A549 (cell line): ENCODE measurements around the gene KCNE5. TPM values are rescaled to one million over a fixed set of nuclear protein-coding genes. Genes with fewer than 3 reads are reported as not detected.
"Not testable (repeated sequence)": the region's sequence is repeated elsewhere in the genome, so short reads cannot be mapped to it uniquely, and the experiment has no call there.

Experiments
- ATAC-seq, 2 experiments: fragments of 200-7000 bp in 1 of 2; fragments of >200 bp in 1 of 2; cut with Nextera tagmentation in 1 of 2; cut with Tn5 transposase in 1 of 2; 3 replicates each; pipeline versions ENCODE4 v1.8.0 to v1.9.1; 2018 to 2020; ENCODE audit warnings: mild to moderate bottlenecking in 1 of 2, moderate library complexity in 1 of 2
- CTCF ChIA-PET: fragments of 300-600 bp; sonication (Branson Sonifier 250); formaldehyde crosslinking; extraction: SDS; loops from one replicate; lab custom pipeline; 2021; ENCODE audit warnings: antibody characterized with exemption, inconsistent platforms; lab: Yijun Ruan, JAX
- POLR2A ChIA-PET: fragments of 350-600 bp; formaldehyde crosslinking; extraction: SDS; loops from one replicate; lab custom pipeline; 2021; ENCODE audit warnings: antibody characterized with exemption, inconsistent platforms; lab: Yijun Ruan, JAX
- DNase-seq, 2 experiments: peaks; one replicate each; pipeline versions ENCODE4 v3.0.0 to v3.0.0-alpha.2; 2011 to 2016; ENCODE audit warnings: low read depth in 1 of 2, low spot score in 1 of 2
- FAIRE-seq: peaks from 2 replicates; lab custom pipeline; 2011; peaks lifted over from hg19 to GRCh38; lab: Jason Lieb, UNC
- H3K27ac ChIP-seq, 2 experiments: fragments of >200 bp; sonication (Bioruptor Twin); formaldehyde crosslinking; 3 replicates each; pipeline ENCODE4 v1.5.1; 2016 to 2017
- H3K4me1 ChIP-seq: fragments of >200 bp; sonication (Bioruptor Twin); formaldehyde crosslinking; 3 replicates; pipeline ENCODE4 v1.6.1; 2016
- H3K4me2 ChIP-seq: fragments of >200 bp; sonication (Bioruptor Twin); formaldehyde crosslinking; 3 replicates; pipeline ENCODE4 v1.6.1; 2016
- H3K4me3 ChIP-seq: fragments of >200 bp; sonication (Bioruptor Twin); formaldehyde crosslinking; 3 replicates; pipeline ENCODE4 v1.5.1; 2016
- H3K9me3 ChIP-seq: fragments of >200 bp; sonication (Bioruptor Twin); formaldehyde crosslinking; 3 replicates; pipeline ENCODE4 v1.6.1; 2016
- CBX2 ChIP-seq: fragments of 200-600 bp; sonication (generic); IDR thresholded peaks from 2 replicates; pipeline ENCODE4 v1.6.1; 2016; ENCODE audit warnings: low read depth, mild to moderate bottlenecking, borderline replicate concordance
- CBX8 ChIP-seq: fragments of 200-600 bp; sonication (generic); IDR thresholded peaks from 2 replicates; pipeline ENCODE4 v1.6.1; 2016
- CHD2 ChIP-seq: fragments of 150-350 bp; IDR thresholded peaks from 2 replicates; pipeline ENCODE4 v1.6.1; 2014; ENCODE audit warnings: low read length; ENCODE audit not compliant: partially characterized antibody
- EHF ChIP-seq: fragments of 250-450 bp; sonication (Bioruptor Pico); IDR thresholded peaks from 2 replicates; pipeline ENCODE4 v1.5.0; 2020; ENCODE audit warnings: mild to moderate bottlenecking
- EHMT2 ChIP-seq: fragments of 200-600 bp; sonication (generic); IDR thresholded peaks from 2 replicates; pipeline ENCODE4 v1.6.1; 2016; ENCODE audit warnings: antibody characterized with exemption, low read depth, mild to moderate bottlenecking, moderate library complexity
- EP300 ChIP-seq, 2 experiments: fragments of >200 bp; sonication (Bioruptor Twin); formaldehyde crosslinking; IDR thresholded peaks; 2 replicates in 1 of 2; 3 replicates in 1 of 2; pipeline ENCODE4 v1.6.1; 2016 to 2017
- ESRRA ChIP-seq: fragments of 150-350 bp; IDR thresholded peaks from 2 replicates; pipeline ENCODE4 v1.6.1; 2014; ENCODE audit warnings: mild to moderate bottlenecking, low read length, borderline replicate concordance
- FOSL2 ChIP-seq, 2 experiments: fragments of 450-650 bp in 1 of 2; fragments of >200 bp in 1 of 2; sonication (Bioruptor Twin) in 1 of 2; formaldehyde crosslinking; IDR thresholded peaks; 2 replicates each; pipeline versions ENCODE4 v1.5.0 to v1.6.1; 2016 to 2020; ENCODE audit warnings: mild to moderate bottlenecking in 1 of 2, moderate library complexity in 1 of 2
- FOXS1 ChIP-seq: fragments of 250-450 bp; sonication (Bioruptor Pico); IDR thresholded peaks from 2 replicates; pipeline ENCODE4 v1.5.0; 2020; ENCODE audit warnings: mild to moderate bottlenecking, moderate library complexity
- GATA3 ChIP-seq: IDR thresholded peaks from 2 replicates; pipeline ENCODE4 v1.6.1; 2012; ENCODE audit warnings: borderline replicate concordance
- HDAC2 ChIP-seq: fragments of 200-600 bp; sonication (generic); IDR thresholded peaks from 2 replicates; pipeline ENCODE4 v1.6.1; 2016
- HES2 ChIP-seq: fragments of >200 bp; sonication (Bioruptor Twin); formaldehyde crosslinking; IDR thresholded peaks from 2 replicates; pipeline ENCODE4 v1.6.1; 2016
- HEYL ChIP-seq: fragments of 250-450 bp; sonication (Bioruptor Pico); IDR thresholded peaks from 2 replicates; pipeline ENCODE4 v1.8.0; 2021; ENCODE audit warnings: mild to moderate bottlenecking, moderate library complexity
- JUN ChIP-seq, 2 experiments: fragments of >200 bp; sonication (Bioruptor Twin); formaldehyde crosslinking; IDR thresholded peaks; 2 replicates in 1 of 2; 3 replicates in 1 of 2; pipeline ENCODE4 v1.6.1; 2016 to 2017
- JUNB ChIP-seq: fragments of >200 bp; sonication (Bioruptor Twin); formaldehyde crosslinking; IDR thresholded peaks from 2 replicates; pipeline ENCODE4 v1.6.1; 2016
- KDM5A ChIP-seq: fragments of 200-600 bp; sonication (generic); IDR thresholded peaks from 2 replicates; pipeline ENCODE4 v1.6.1; 2016; ENCODE audit warnings: antibody characterized with exemption, mild to moderate bottlenecking
- MAFK ChIP-seq: fragments of 450-650 bp; IDR thresholded peaks from 2 replicates; pipeline ENCODE4 v1.6.1; 2014; ENCODE audit not compliant: partially characterized antibody
- MYC ChIP-seq: IDR thresholded peaks from 2 replicates; pipeline ENCODE4 v1.6.1; 2012; ENCODE audit warnings: mild to moderate bottlenecking, inconsistent platforms, low read length, improper control_type of control experiment, borderline replicate concordance
- RAD21 ChIP-seq, 2 experiments: fragments of >200 bp in 1 of 2; sonication (Bioruptor Twin) in 1 of 2; formaldehyde crosslinking in 1 of 2; IDR thresholded peaks in 1 of 2; conservative IDR thresholded peaks in 1 of 2; 2 replicates in 1 of 2; 3 replicates in 1 of 2; pipeline ENCODE4 v1.6.1; 2012 to 2018; ENCODE audit warnings: inconsistent platforms in 1 of 2
- RARB ChIP-seq: fragments of 250-450 bp; sonication (Bioruptor Pico); IDR thresholded peaks from 2 replicates; pipeline ENCODE4 v1.8.0; 2021; ENCODE audit warnings: mild to moderate bottlenecking, moderate library complexity
- SMC3 ChIP-seq: fragments of >200 bp; sonication (Bioruptor Twin); formaldehyde crosslinking; IDR thresholded peaks from 3 replicates; pipeline ENCODE4 v1.6.1; 2018; ENCODE audit warnings: inconsistent platforms
- TFCP2L1 ChIP-seq: fragments of 250-450 bp; sonication (Bioruptor Pico); IDR thresholded peaks from 2 replicates; pipeline ENCODE4 v1.5.0; 2021; ENCODE audit warnings: mild to moderate bottlenecking
- TP53 ChIP-seq: fragments of 250-450 bp; sonication (Bioruptor Pico); IDR thresholded peaks from 2 replicates; pipeline ENCODE4 v1.5.0; 2021; ENCODE audit warnings: mild to moderate bottlenecking, moderate library complexity
- USF2 ChIP-seq: fragments of 450-650 bp; IDR thresholded peaks from 2 replicates; pipeline ENCODE4 v1.6.1; 2014; ENCODE audit warnings: antibody characterized with exemption
- ZC3H11A ChIP-seq: fragments of 450-650 bp; IDR thresholded peaks from 2 replicates; pipeline ENCODE4 v1.6.1; 2014; ENCODE audit warnings: antibody characterized with exemption, mild to moderate bottlenecking
- ZFP36 ChIP-seq: fragments of 450-650 bp; IDR thresholded peaks from 2 replicates; pipeline ENCODE4 v1.6.1; 2014; ENCODE audit warnings: borderline replicate concordance; ENCODE audit not compliant: partially characterized antibody
- WGBS: methylation state at CpG from one replicate; pipeline ENCODE4 v1.1.6; 2017; ENCODE audit errors: missing lambda C conversion rate; 5-methylcytosine and 5-hydroxymethylcytosine counted together
- polyA plus RNA-seq, 4 experiments: library from polyadenylated mRNA; depleted of rRNA in 3 of 4; stranded (reverse); fragments of >200 nt; fragmentation: RNase III in 1 of 4; extraction: RNeasy Plus Mini Kit Qiagen cat#74134 plus additional on column Dnase treatment in 1 of 4; gene quantifications; 2 replicates in 3 of 4; 3 replicates in 1 of 4; pipeline ENCODE4 v1.2.3, GENCODE V29; 2011 to 2017
- TF ChIP-seq, protein P1 (sequence below): IDR thresholded peaks from 2 replicates; pipeline ENCODE4 v1.6.1; 2012; ENCODE audit warnings: low read depth, borderline replicate concordance
- TF ChIP-seq, protein P2 (sequence below): fragments of >200 bp; sonication (Bioruptor Twin); formaldehyde crosslinking; IDR thresholded peaks from 3 replicates; pipeline ENCODE4 v1.6.1; 2016

KCNE5 gene
- polyA plus RNA-seq, 2 of the 4 experiments (the other 2 are of a cell fraction), result 0.17 to 0.23 TPM

- ATAC-seq, result no peak
- no peak for FAIRE-seq
- CTCF ChIA-PET, result no interaction called here
Measured at GRCh38 chrX:109658391-109658790, 33.4 kb upstream of the KCNE5 start.

GRCh38 chrX:109657364-109657763 lies 32.4 kb upstream of the KCNE5 start:
- H3K9me3 ChIP-seq, H3K27ac ChIP-seq, DNase-seq, FAIRE-seq, POLR2A ChIA-PET, CTCF ChIA-PET, ATAC-seq, H3K4me2 ChIP-seq, H3K4me1 ChIP-seq, H3K4me3 ChIP-seq: not testable (repeated sequence)
- no CpG with 5 or more reads among the region's 4 CpGs for WGBS

More at GRCh38 chrX:109658391-109658790, 33.4 kb upstream of the KCNE5 start:
- Histone ChIP-seq H3K27ac (no peak overlapping the region), H3K4me3 (no peak overlapping the region), H3K4me1 (no peaks in the 10 kb centered on the region), H3K4me2 (no peak overlapping the region), H3K9me3 (no peaks in the 10 kb centered on the region)
- WGBS, result 100% methylated on average over 1 of the region's 1 CpG
- POLR2A ChIA-PET, result no interaction called here
- TF ChIP-seq RARB (CRISPR knock-in tag) (no peak), KDM5A (no peak), FOXS1 (CRISPR knock-in tag) (no peak), ZFP36 (no peak), MAFK (no peak), CHD2 (no peak), EHMT2 (no peak), ESRRA (no peak), RAD21 (conservative IDR thresholded peaks at IDR 0.05 in 1 of 2, IDR thresholded peaks at IDR 0.05 in 1 of 2) (no peak), TP53 (CRISPR knock-in tag) (no peak), EHF (CRISPR knock-in tag) (no peak)
- TF ChIP-seq, protein P1, sequence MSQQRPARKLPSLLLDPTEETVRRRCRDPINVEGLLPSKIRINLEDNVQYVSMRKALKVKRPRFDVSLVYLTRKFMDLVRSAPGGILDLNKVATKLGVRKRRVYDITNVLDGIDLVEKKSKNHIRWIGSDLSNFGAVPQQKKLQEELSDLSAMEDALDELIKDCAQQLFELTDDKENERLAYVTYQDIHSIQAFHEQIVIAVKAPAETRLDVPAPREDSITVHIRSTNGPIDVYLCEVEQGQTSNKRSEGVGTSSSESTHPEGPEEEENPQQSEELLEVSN, result no peak
- no peak for DNase-seq

DNA sequence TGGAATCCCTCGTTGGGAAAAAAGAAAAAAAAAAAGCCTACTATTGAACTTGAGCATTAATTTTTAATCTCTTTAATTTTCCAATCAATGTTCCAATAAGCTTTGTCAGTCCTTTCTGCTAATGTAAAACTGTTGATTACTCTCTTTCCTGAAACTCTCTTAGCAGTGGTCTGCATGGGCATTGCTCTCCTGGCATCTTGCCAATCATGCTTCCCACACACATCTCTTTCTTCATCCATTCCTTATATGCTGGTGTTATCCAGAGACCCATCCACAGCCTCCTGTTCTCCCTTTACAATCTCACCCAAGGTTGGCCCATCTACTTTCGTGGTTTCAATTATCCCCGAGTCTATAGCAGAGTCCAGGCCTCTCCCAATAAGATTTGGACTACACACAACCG lies 31.8 kb upstream of the KCNE5 start:
- Histone ChIP-seq H3K4me2 (no peak overlapping the region), H3K4me3 (no peak overlapping the region), H3K9me3 (no peaks in the 10 kb centered on the region), H3K4me1 (no peaks in the 10 kb centered on the region), H3K27ac (no peak overlapping the region)
- no peak for DNase-seq
- POLR2A ChIA-PET, result no interaction called here
- TF ChIP-seq FOSL2 (IDR thresholded peaks at IDR 0.05) (no peak), FOSL2 (CRISPR knock-in tag; IDR thresholded peaks at IDR 0.05) (no peak), TFCP2L1 (CRISPR knock-in tag) (no peak), MAFK (no peak), EP300 (IDR thresholded peaks at IDR 0.05) (no peak), SMC3 (no peak), KDM5A (no peak), RAD21 (conservative IDR thresholded peaks at IDR 0.05 in 1 of 2, IDR thresholded peaks at IDR 0.05 in 1 of 2) (no peak), USF2 (no peak), GATA3 (no peak), HEYL (CRISPR knock-in tag) (no peak), CBX8 (no peak), HES2 (no peak), CBX2 (no peak), MYC (no peak), ESRRA (no peak), ZC3H11A (no peak), HDAC2 (no peak), JUN (IDR thresholded peaks at IDR 0.05) (no peak), JUNB (no peak)
- TF ChIP-seq, protein P2, sequence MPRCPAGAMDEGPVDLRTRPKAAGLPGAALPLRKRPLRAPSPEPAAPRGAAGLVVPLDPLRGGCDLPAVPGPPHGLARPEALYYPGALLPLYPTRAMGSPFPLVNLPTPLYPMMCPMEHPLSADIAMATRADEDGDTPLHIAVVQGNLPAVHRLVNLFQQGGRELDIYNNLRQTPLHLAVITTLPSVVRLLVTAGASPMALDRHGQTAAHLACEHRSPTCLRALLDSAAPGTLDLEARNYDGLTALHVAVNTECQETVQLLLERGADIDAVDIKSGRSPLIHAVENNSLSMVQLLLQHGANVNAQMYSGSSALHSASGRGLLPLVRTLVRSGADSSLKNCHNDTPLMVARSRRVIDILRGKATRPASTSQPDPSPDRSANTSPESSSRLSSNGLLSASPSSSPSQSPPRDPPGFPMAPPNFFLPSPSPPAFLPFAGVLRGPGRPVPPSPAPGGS, result no peak
- no peak for ATAC-seq
- no peak for FAIRE-seq
- CTCF ChIA-PET, result no interaction called here
- 87% methylated on average over 4 of the region's 4 CpGs for WGBS
